Type B pancreatic cell (in vitro differentiated cells): ENCODE measurements around the gene MINPP1. TPM values are rescaled to one million over a fixed set of nuclear protein-coding genes. Genes with fewer than 3 reads are reported as not detected.

Experiments used
- DNase-seq: peaks from one replicate; pipeline ENCODE4 v3.0.0; 2021; ENCODE audit warnings: mixed read lengths; ENCODE audit not compliant: unreplicated experiment; ENCODE audit errors: extremely low spot score
- H3K27ac Mint-ChIP-seq: 2 replicates; pipeline ENCODE4 v1.8.0; 2021; ENCODE audit warnings: mild to moderate bottlenecking, mixed read lengths
- H3K27me3 Mint-ChIP-seq: 2 replicates; pipeline ENCODE4 v1.8.0; 2021; ENCODE audit warnings: mixed read lengths
- H3K36me3 Mint-ChIP-seq: 2 replicates; pipeline ENCODE4 v1.8.0; 2021; ENCODE audit warnings: mixed read lengths
- H3K4me1 Mint-ChIP-seq: one replicate; pipeline ENCODE4 v1.8.0; 2021; ENCODE audit warnings: mixed read lengths; ENCODE audit not compliant: unreplicated experiment
- H3K4me3 Mint-ChIP-seq: 2 replicates; pipeline ENCODE4 v1.8.0; 2021; ENCODE audit warnings: mild to moderate bottlenecking, mixed read lengths
- H3K9me3 Mint-ChIP-seq: 2 replicates; pipeline ENCODE4 v1.8.0; 2021; ENCODE audit warnings: mixed read lengths
- CTCF ChIP-seq: fragments of 200-600 bp; sonication (generic); conservative IDR thresholded peaks from 2 replicates; pipeline ENCODE4 v1.5.0; 2021; ENCODE audit warnings: antibody characterized with exemption, mild to moderate bottlenecking
- total RNA-seq: library from RNA; stranded (reverse); gene quantifications from 2 replicates; pipeline ENCODE4 v1.2.1, GENCODE V29; 2021; ENCODE audit warnings: low replicate concordance

The MINPP1 gene
- total RNA-seq, 1 donor from 2014 or later: 23.4 TPM

- Mint-ChIP-seq H3K4me3 (no peak overlapping the region), H3K36me3 (peaks cover 27% of the 10 kb centered on the region), H3K4me1 (no peaks in the 10 kb centered on the region), H3K27me3 (no peaks in the 10 kb centered on the region), H3K27ac (no peak overlapping the region), H3K9me3 (no peaks in the 10 kb centered on the region)
- TF ChIP-seq CTCF: no peak
- DNase-seq: no peak
These were observed 14.9 kb downstream of the MINPP1 start for GRCh38 chr10:87519582-87519981.

GRCh38 chr10:87523731-87524130 lies 19.0 kb downstream of the MINPP1 start:
- Mint-ChIP-seq H3K36me3 (peaks cover 49% of the 10 kb centered on the region), H3K4me3 (no peak overlapping the region), H3K27me3 (no peaks in the 10 kb centered on the region), H3K27ac (no peak overlapping the region), H3K9me3 (peaks cover 5% of the 10 kb centered on the region), H3K4me1 (no peaks in the 10 kb centered on the region)
- no peak for TF ChIP-seq CTCF
- DNase-seq: no peak

GRCh38 chr10:87524296-87524695 lies 19.6 kb downstream of the MINPP1 start:
- no peak for DNase-seq
- no peak overlapping the region for H3K27ac Mint-ChIP-seq
- H3K27me3 Mint-ChIP-seq: no peaks in the 10 kb centered on the region
- H3K4me3 Mint-ChIP-seq: no peak overlapping the region
- no peak for TF ChIP-seq CTCF
- no peaks in the 10 kb centered on the region for H3K4me1 Mint-ChIP-seq
- peaks cover 52% of the 10 kb centered on the region for H3K36me3 Mint-ChIP-seq
- H3K9me3 Mint-ChIP-seq: peaks cover 5% of the 10 kb centered on the region

GRCh38 chr10:87531908-87532622 lies 27.4 kb downstream of the MINPP1 start:
- no peaks in the 10 kb centered on the region for H3K27me3 Mint-ChIP-seq
- peaks cover 4% of the 10 kb centered on the region for H3K4me1 Mint-ChIP-seq
- peaks cover 38% of the 10 kb centered on the region for H3K36me3 Mint-ChIP-seq
- no peak overlapping the region for H3K27ac Mint-ChIP-seq
- no peak overlapping the region for H3K4me3 Mint-ChIP-seq
- no peak for DNase-seq
- no peak for TF ChIP-seq CTCF
- H3K9me3 Mint-ChIP-seq: peaks cover under 1% of the 10 kb centered on the region

GRCh38 chr10:87532696-87533095 lies 28.0 kb downstream of the MINPP1 start:
- Mint-ChIP-seq H3K27me3 (no peaks in the 10 kb centered on the region), H3K27ac (no peak overlapping the region), H3K4me3 (no peak overlapping the region), H3K36me3 (peaks cover 33% of the 10 kb centered on the region), H3K9me3 (no peaks in the 10 kb centered on the region), H3K4me1 (peaks cover 4% of the 10 kb centered on the region)
- DNase-seq: no peak
- no peak for TF ChIP-seq CTCF
